K562 (cell line): ENCODE data around the gene MSRB2. TPM values are rescaled to one million over a fixed set of nuclear protein-coding genes. Genes with fewer than 3 reads are reported as not detected.

Source experiments
- FOSL1 ChIP-seq: fragments of 200-800 bp; sonication (Bioruptor generic); conservative IDR thresholded peaks from 2 replicates; pipeline ENCODE4 v1.6.1; 2016; ENCODE audit warnings: missing genetic modification characterization, missing compliant biosample characterization
- HOXB6 ChIP-seq: fragments of 250-450 bp; sonication (Bioruptor Pico); IDR thresholded peaks from 2 replicates; pipeline ENCODE4 v1.5.1; 2022; ENCODE audit warnings: mild to moderate bottlenecking, borderline replicate concordance
- KDM4B ChIP-seq, 2 experiments: fragments of 450-650 bp in 1 of 2; sonication (generic) in 1 of 2; IDR thresholded peaks; 2 replicates each; pipeline ENCODE4 v1.6.1; 2016 to 2017; ENCODE audit warnings: borderline replicate concordance in 2 of 2, antibody characterized with exemption in 1 of 2, low read depth in 1 of 2, mild to moderate bottlenecking in 1 of 2
- MED1 ChIP-seq: sonication (generic); formaldehyde crosslinking; IDR thresholded peaks from 2 replicates; pipeline ENCODE4 v1.8.1; 2023; ENCODE audit warnings: missing genetic modification reagents, borderline replicate concordance
- NFYB ChIP-seq: IDR thresholded peaks from 2 replicates; pipeline ENCODE4 v1.6.1; 2011; ENCODE audit warnings: mild to moderate bottlenecking, moderate library complexity; ENCODE audit not compliant: insufficient read length; ENCODE audit errors: extremely low read depth
- NRF1 ChIP-seq, 2 experiments: fragments of 450-650 bp; IDR thresholded peaks in 1 of 2; conservative IDR thresholded peaks in 1 of 2; 2 replicates each; pipeline ENCODE4 v1.6.1; 2014; ENCODE audit warnings: mild to moderate bottlenecking in 2 of 2
- NUFIP1 ChIP-seq: fragments of 450-650 bp; IDR thresholded peaks from 2 replicates; pipeline ENCODE4 v1.6.1; 2018; ENCODE audit not compliant: partially characterized antibody
- POLR3A ChIP-seq: IDR thresholded peaks from 2 replicates; pipeline ENCODE4 v1.6.1; 2011; ENCODE audit warnings: borderline replicate concordance, mild to moderate bottlenecking, moderate library complexity; ENCODE audit not compliant: insufficient read length, insufficient read depth; ENCODE audit errors: extremely low read depth
- POU5F1 ChIP-seq: fragments of 150-350 bp; IDR thresholded peaks from 2 replicates; pipeline ENCODE4 v1.6.1; 2014; ENCODE audit warnings: borderline replicate concordance, low read length, low read depth, mild to moderate bottlenecking; ENCODE audit not compliant: partially characterized antibody
- SUPT5H ChIP-seq: fragments of 450-650 bp; IDR thresholded peaks from 2 replicates; pipeline ENCODE4 v1.6.1; 2016
- ZC3H11A ChIP-seq: IDR thresholded peaks from 2 replicates; pipeline ENCODE4 v1.6.1; 2012; ENCODE audit warnings: low read depth, low read length, improper control_type of control experiment
- ZC3H8 ChIP-seq: fragments of 450-650 bp; IDR thresholded peaks from 2 replicates; pipeline ENCODE4 v1.6.1; 2017
- ZFPM2 ChIP-seq: fragments of 250-450 bp; sonication (Bioruptor Pico); IDR thresholded peaks from 2 replicates; pipeline ENCODE4 v1.5.1; 2022; ENCODE audit warnings: mild to moderate bottlenecking
- ZFX ChIP-seq: sonication (generic); formaldehyde crosslinking; IDR thresholded peaks from 2 replicates; pipeline ENCODE4 v1.8.0; 2022; ENCODE audit warnings: mild to moderate bottlenecking, missing genetic modification reagents, moderate library complexity
- ZNF766 ChIP-seq: fragments of 200-800 bp; sonication (Bioruptor generic); conservative IDR thresholded peaks from 2 replicates; pipeline ENCODE4 v1.6.1; 2016; ENCODE audit warnings: missing genetic modification characterization, missing compliant biosample characterization
- polyA plus RNA-seq, 8 experiments: library from polyadenylated mRNA; depleted of rRNA in 4 of 8; stranded (reverse) in 5 of 8; unstranded in 3 of 8; fragments of >200 nt; fragmentation: Nextera tagmentation in 2 of 8; fragmentation: Illumina TruSeq in 1 of 8; extraction: Ambion mirVana in 2 of 8; extraction: Trizol in 1 of 8; gene quantifications; 2 replicates each; pipeline versions ENCODE4 v1.2.1 to v1.2.3, GENCODE V29; 2011 to 2014; ENCODE audit warnings: inconsistent platforms in 1 of 8, missing spikeins in 1 of 8
- total RNA-seq, 7 experiments: library from RNA; depleted of rRNA in 6 of 7; stranded (reverse); fragments of >200 nt in 6 of 7; fragmentation: Illumina TruSeq in 2 of 7; extraction: Trizol in 2 of 7; gene quantifications; 2 replicates each; pipeline versions ENCODE4 v1.2.1 to v1.2.3, GENCODE V29; 2011 to 2021; ENCODE audit warnings: low replicate concordance in 1 of 7
- TF ChIP-seq, protein P1 (sequence below): fragments of 450-650 bp; IDR thresholded peaks from 2 replicates; pipeline ENCODE4 v1.6.1; 2018; ENCODE audit not compliant: partially characterized antibody
- TF ChIP-seq, protein P2 (sequence below), 2 experiments: fragments of 450-650 bp; IDR thresholded peaks; 2 replicates each; pipeline ENCODE4 v1.6.1; 2016
- TF ChIP-seq, protein P3 (sequence below): sonication (generic); formaldehyde crosslinking; IDR thresholded peaks from 2 replicates; pipeline ENCODE4 v1.8.0; 2022; ENCODE audit warnings: mild to moderate bottlenecking, missing genetic modification reagents

The MSRB2 gene
- total and polyA plus RNA-seq, 9 of the 15 experiments (the other 6 are each of a cell fraction or from before 2014, with no cell fraction given): 1.5 to 22.3 (median 5.9) TPM

DNA sequence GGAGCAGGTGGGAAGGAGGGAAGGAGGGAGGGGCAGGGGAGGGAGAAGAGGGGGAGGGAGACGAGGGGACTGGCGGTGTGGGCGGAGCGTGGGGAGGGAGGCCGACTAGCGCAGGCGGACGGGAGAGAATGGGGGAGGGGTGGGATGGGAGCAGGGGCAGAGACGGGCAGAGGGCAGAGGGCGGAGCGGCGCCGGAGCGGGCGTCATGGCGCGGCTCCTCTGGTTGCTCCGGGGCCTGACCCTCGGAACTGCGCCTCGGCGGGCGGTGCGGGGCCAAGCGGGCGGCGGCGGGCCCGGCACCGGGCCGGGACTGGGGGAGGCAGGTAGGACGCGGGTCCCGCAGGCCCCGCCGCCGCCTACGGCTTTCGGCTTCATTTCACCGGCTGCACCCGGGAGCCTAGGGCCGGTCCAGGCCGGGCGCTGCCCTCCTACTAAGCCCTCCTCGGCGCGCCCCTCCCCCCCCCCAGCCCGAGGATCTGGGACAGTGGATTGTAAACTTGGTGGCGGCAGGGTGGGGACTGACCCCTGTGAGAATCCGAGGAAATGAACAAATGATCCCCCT, at the start of gene MSRB2 (continued):
- TF ChIP-seq, protein P1, sequence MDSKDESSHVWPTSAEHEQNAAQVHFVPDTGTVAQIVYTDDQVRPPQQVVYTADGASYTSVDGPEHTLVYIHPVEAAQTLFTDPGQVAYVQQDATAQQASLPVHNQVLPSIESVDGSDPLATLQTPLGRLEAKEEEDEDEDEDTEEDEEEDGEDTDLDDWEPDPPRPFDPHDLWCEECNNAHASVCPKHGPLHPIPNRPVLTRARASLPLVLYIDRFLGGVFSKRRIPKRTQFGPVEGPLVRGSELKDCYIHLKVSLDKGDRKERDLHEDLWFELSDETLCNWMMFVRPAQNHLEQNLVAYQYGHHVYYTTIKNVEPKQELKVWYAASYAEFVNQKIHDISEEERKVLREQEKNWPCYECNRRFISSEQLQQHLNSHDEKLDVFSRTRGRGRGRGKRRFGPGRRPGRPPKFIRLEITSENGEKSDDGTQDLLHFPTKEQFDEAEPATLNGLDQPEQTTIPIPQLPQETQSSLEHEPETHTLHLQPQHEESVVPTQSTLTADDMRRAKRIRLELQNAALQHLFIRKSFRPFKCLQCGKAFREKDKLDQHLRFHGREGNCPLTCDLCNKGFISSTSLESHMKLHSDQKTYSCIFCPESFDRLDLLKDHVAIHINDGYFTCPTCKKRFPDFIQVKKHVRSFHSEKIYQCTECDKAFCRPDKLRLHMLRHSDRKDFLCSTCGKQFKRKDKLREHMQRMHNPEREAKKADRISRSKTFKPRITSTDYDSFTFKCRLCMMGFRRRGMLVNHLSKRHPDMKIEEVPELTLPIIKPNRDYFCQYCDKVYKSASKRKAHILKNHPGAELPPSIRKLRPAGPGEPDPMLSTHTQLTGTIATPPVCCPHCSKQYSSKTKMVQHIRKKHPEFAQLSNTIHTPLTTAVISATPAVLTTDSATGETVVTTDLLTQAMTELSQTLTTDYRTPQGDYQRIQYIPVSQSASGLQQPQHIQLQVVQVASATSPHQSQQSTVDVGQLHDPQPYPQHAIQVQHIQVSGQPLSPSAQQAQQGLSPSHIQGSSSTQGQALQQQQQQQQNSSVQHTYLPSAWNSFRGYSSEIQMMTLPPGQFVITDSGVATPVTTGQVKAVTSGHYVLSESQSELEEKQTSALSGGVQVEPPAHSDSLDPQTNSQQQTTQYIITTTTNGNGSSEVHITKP: no peak
- TF ChIP-seq SUPT5H (peak; percentile 62), NRF1 (conservative IDR thresholded peaks at IDR 0.05 in 1 of 2, IDR thresholded peaks at IDR 0.05 in 1 of 2) (peak; percentile 59 to 61; a peak in 3 of 4 replicates), ZC3H11A (no peak), HOXB6 (CRISPR knock-in tag) (no peak), ZFX (CRISPR knock-in tag) (peak; percentile 81; the same call in 1 of the 2 replicates), KDM4B (IDR thresholded peaks at IDR 0.05; ENCODE audit: borderline replicate concordance in 2 of 2, low read depth in 1 of 2) (peak in 1 of 2 experiments; percentile 72; a peak in 1 of 4 replicates), POU5F1 (no peak), NFYB (no peak), MED1 (CRISPR knock-in tag) (no peak), POLR3A (no peak), NUFIP1 (no peak), ZC3H8 (no peak), FOSL1 (tag) (no peak), ZNF766 (CRISPR knock-in tag) (no peak), ZFPM2 (CRISPR knock-in tag) (no peak)
- TF ChIP-seq, protein P2, sequence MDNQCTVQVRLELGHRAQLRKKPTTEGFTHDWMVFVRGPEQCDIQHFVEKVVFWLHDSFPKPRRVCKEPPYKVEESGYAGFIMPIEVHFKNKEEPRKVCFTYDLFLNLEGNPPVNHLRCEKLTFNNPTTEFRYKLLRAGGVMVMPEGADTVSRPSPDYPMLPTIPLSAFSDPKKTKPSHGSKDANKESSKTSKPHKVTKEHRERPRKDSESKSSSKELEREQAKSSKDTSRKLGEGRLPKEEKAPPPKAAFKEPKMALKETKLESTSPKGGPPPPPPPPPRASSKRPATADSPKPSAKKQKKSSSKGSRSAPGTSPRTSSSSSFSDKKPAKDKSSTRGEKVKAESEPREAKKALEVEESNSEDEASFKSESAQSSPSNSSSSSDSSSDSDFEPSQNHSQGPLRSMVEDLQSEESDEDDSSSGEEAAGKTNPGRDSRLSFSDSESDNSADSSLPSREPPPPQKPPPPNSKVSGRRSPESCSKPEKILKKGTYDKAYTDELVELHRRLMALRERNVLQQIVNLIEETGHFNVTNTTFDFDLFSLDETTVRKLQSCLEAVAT (IDR thresholded peaks at IDR 0.05): 0 out of 4 replicates have a peak, but pooled peaks of 1 of the 2 experiments have one; percentile 1
- TF ChIP-seq, protein P3, sequence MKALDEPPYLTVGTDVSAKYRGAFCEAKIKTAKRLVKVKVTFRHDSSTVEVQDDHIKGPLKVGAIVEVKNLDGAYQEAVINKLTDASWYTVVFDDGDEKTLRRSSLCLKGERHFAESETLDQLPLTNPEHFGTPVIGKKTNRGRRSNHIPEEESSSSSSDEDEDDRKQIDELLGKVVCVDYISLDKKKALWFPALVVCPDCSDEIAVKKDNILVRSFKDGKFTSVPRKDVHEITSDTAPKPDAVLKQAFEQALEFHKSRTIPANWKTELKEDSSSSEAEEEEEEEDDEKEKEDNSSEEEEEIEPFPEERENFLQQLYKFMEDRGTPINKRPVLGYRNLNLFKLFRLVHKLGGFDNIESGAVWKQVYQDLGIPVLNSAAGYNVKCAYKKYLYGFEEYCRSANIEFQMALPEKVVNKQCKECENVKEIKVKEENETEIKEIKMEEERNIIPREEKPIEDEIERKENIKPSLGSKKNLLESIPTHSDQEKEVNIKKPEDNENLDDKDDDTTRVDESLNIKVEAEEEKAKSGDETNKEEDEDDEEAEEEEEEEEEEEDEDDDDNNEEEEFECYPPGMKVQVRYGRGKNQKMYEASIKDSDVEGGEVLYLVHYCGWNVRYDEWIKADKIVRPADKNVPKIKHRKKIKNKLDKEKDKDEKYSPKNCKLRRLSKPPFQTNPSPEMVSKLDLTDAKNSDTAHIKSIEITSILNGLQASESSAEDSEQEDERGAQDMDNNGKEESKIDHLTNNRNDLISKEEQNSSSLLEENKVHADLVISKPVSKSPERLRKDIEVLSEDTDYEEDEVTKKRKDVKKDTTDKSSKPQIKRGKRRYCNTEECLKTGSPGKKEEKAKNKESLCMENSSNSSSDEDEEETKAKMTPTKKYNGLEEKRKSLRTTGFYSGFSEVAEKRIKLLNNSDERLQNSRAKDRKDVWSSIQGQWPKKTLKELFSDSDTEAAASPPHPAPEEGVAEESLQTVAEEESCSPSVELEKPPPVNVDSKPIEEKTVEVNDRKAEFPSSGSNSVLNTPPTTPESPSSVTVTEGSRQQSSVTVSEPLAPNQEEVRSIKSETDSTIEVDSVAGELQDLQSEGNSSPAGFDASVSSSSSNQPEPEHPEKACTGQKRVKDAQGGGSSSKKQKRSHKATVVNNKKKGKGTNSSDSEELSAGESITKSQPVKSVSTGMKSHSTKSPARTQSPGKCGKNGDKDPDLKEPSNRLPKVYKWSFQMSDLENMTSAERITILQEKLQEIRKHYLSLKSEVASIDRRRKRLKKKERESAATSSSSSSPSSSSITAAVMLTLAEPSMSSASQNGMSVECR (CRISPR knock-in tag): no peak
